GM10248 (cell line): ENCODE data around the gene HIBCH.

Source experiments
- CTCF ChIA-PET: fragments of 300-600 bp; sonication (Branson Sonifier 250); formaldehyde crosslinking; extraction: SDS; loops from one replicate; lab custom pipeline; 2021; ENCODE audit warnings: antibody characterized with exemption; lab: Yijun Ruan, JAX
- POLR2A ChIA-PET: fragments of 350-650 bp; sonication (Branson Sonifier 250); formaldehyde crosslinking; extraction: SDS; loops from one replicate; lab custom pipeline; 2020; ENCODE audit warnings: antibody characterized with exemption; lab: Yijun Ruan, JAX
- DNase-seq: peaks from one replicate; pipeline ENCODE4 v3.0.0; 2012; ENCODE audit errors: extremely low spot score
- CTCF ChIP-seq: IDR thresholded peaks from 2 replicates; pipeline ENCODE4 v1.5.1; 2012; ENCODE audit warnings: mild to moderate bottlenecking, low read depth; ENCODE audit errors: extremely low read depth, missing control alignments, control extremely low read depth

The HIBCH gene

GRCh38 chr2:190202018-190202417 lies 117.6 kb downstream of the HIBCH start:
- ChIA-PET CTCF (no interaction called here), POLR2A (no interaction called here)
- DNase-seq = no peak
- TF ChIP-seq CTCF = no peak

- DNase-seq = no peak
Measured at GRCh38 chr2:190200603-190201002, 119.0 kb downstream of the HIBCH start.

GRCh38 chr2:190199530-190199929 lies 120.1 kb downstream of the HIBCH start:
- no peak for TF ChIP-seq CTCF
- CTCF ChIA-PET = interaction anchor here (1.1 to 6.9 kb wide), 6 partner anchors 9 to 72 kb away, joined by 3 to 49 read pairs (median 4); a partner anchor contains a TSS
- no peak for DNase-seq
- POLR2A ChIA-PET = no interaction called here

More at GRCh38 chr2:190200603-190201002, 119.0 kb downstream of the HIBCH start:
- no peak for TF ChIP-seq CTCF
- CTCF ChIA-PET = interaction anchor here (1.3 to 2.5 kb wide), 2 partner anchors 15 to 43 kb away, joined by 3 to 9 read pairs; no protein-coding TSS in a partner anchor
- POLR2A ChIA-PET = no interaction called here

- TF ChIP-seq CTCF = no peak
- ChIA-PET CTCF (interaction anchor here (0.6 to 6.9 kb wide), 7 partner anchors 9 to 73 kb away, joined by 3 to 49 read pairs (median 4); a partner anchor contains a TSS), POLR2A (interaction anchor here (0.6 kb wide), 1 partner anchor 13 kb away, joined by 4 read pairs; no protein-coding TSS in a partner anchor)
- no peak for DNase-seq
Measured at GRCh38 chr2:190199109-190199508, 120.5 kb downstream of the HIBCH start.

GRCh38 chr2:190197143-190197720 lies 122.4 kb downstream of the HIBCH start:
- ChIA-PET POLR2A (no interaction called here), CTCF (interaction anchor here (6.9 kb wide), 1 partner anchor 16 kb away, joined by 49 read pairs; a partner anchor contains a TSS)
- no peak for DNase-seq
- TF ChIP-seq CTCF = no peak

GRCh38 chr2:190190507-190191162 lies 129.0 kb downstream of the HIBCH start:
- POLR2A ChIA-PET = no interaction called here
- CTCF ChIA-PET = interaction anchor here (1.8 kb wide), 1 partner anchor 9 kb away, joined by 7 read pairs; a partner anchor contains a TSS
- no peak for DNase-seq
- no peak for TF ChIP-seq CTCF
